Body of pancreas (tissue), 4 donors: Measurements from ENCODE around the gene NDUFB2. TPM values are rescaled to one million over a fixed set of nuclear protein-coding genes. Genes with fewer than 3 reads are reported as not detected.

Experiments
- ATAC-seq: fragments of 150-250 bp; one replicate; pipeline ENCODE4 v1.9.1; 2016
- DNase-seq, 4 donors: peaks; one replicate each; pipeline ENCODE4 v3.0.0-alpha.2; 2019
- H3K27ac ChIP-seq, 4 donors: fragments of 200-600 bp; sonication (generic); 1 replicate in 3 of 4; 2 replicates in 1 of 4; pipeline versions ENCODE4 v1.5.1 to v1.6.1; 2016 to 2019; ENCODE audit warnings: mild to moderate bottlenecking in 1 of 4, mixed read lengths in 1 of 4, moderate library complexity in 1 of 4
- H3K27me3 ChIP-seq, 2 donors: fragments of 200-600 bp; sonication (generic); one replicate each; pipeline ENCODE4 v1.6.0; 2016; ENCODE audit warnings: mild to moderate bottlenecking in 1 of 2
- H3K36me3 ChIP-seq, 2 donors: fragments of 200-600 bp; sonication (generic); replicated peaks in 1 of 2; 2 replicates each; pipeline ENCODE4 v1.5.1; 2016; ENCODE audit warnings: low read depth in 2 of 2; ENCODE audit not compliant: insufficient read depth in 1 of 2
- H3K4me1 ChIP-seq: fragments of 200-600 bp; sonication (generic); one replicate; pipeline ENCODE4 v1.6.0; 2016
- H3K4me3 ChIP-seq, 2 donors: fragments of 200-600 bp; sonication (generic); 1 replicate in 1 of 2; 2 replicates in 1 of 2; pipeline ENCODE4 v1.5.1; 2016 to 2019
- H3K9me3 ChIP-seq, 3 donors: fragments of 200-600 bp; sonication (generic); 1 replicate in 2 of 3; 2 replicates in 1 of 3; pipeline ENCODE4 v1.5.1; 2016
- POLR2A ChIP-seq, 3 donors: fragments of 450-650 bp; IDR thresholded peaks; one replicate each; pipeline ENCODE4 v1.6.1; 2016; ENCODE audit warnings: antibody characterized with exemption in 3 of 3, mild to moderate bottlenecking in 2 of 3
- WGBS, 2 donors: methylation state at CpG; one replicate each; pipeline ENCODE4 v1.1.5; 2017; 5-methylcytosine and 5-hydroxymethylcytosine counted together
- intact Hi-C: fragments of 100-400 bp; cut with DNase I; formaldehyde crosslinking; loops from one replicate; pipeline ENCODE4 v1.15.1; 2023
- total RNA-seq, 2 donors: library from RNA; depleted of rRNA; stranded (reverse); fragments of >200 nt; gene quantifications; one replicate each; pipeline ENCODE4 v1.1.0, GENCODE V29; 2016
- TF ChIP-seq, protein P1 (sequence below), 7 experiments: fragments of 450-650 bp in 4 of 7; fragments of 200-600 bp in 3 of 7; sonication (generic) in 3 of 7; IDR thresholded peaks; one replicate each; pipeline ENCODE4 v1.5.1; 2016 to 2019; ENCODE audit warnings: antibody characterized with exemption in 7 of 7

NDUFB2 gene
- total RNA-seq, 2 donors from 2014 or later: 61.0 to 140 TPM

DNA sequence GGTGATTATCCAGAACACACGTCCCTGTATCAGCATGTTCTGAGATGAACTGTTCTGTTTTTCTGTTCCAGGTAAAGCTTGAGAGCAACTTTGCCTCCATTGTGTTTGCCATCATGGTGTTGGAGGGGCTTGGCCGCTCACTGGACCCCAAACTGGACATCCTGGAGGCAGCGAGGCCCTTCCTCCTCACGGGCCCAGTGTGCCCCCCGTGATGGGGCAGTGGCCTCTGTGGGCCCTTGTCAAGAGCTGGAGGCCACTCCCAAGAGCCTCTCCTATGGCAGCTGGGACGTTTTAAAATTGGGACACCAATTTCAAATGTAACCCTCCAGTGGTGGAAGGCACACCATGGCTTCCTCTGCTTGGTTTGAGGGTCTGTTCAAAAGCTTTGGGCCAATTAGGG lies 1.9 kb upstream of the NDUFB2 start:
- no peaks in the 10 kb centered on the region for H3K36me3 ChIP-seq
- no peak for TF ChIP-seq POLR2A (IDR thresholded peaks at IDR 0.05)
- TF ChIP-seq, protein P1, sequence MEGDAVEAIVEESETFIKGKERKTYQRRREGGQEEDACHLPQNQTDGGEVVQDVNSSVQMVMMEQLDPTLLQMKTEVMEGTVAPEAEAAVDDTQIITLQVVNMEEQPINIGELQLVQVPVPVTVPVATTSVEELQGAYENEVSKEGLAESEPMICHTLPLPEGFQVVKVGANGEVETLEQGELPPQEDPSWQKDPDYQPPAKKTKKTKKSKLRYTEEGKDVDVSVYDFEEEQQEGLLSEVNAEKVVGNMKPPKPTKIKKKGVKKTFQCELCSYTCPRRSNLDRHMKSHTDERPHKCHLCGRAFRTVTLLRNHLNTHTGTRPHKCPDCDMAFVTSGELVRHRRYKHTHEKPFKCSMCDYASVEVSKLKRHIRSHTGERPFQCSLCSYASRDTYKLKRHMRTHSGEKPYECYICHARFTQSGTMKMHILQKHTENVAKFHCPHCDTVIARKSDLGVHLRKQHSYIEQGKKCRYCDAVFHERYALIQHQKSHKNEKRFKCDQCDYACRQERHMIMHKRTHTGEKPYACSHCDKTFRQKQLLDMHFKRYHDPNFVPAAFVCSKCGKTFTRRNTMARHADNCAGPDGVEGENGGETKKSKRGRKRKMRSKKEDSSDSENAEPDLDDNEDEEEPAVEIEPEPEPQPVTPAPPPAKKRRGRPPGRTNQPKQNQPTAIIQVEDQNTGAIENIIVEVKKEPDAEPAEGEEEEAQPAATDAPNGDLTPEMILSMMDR (IDR thresholded peaks at IDR 0.05): no peak
- no peaks in the 10 kb centered on the region for H3K9me3 ChIP-seq
- H3K27ac ChIP-seq: no peak overlapping the region
- WGBS, 2 donors: 88 to 90% methylated on average over 5 to 6 of the region's 6 CpGs
- ATAC-seq: no peak
- intact Hi-C loops: no loop called here
- DNase-seq: no peak
- H3K4me1 ChIP-seq: peaks cover 17% of the 10 kb centered on the region
- no peak overlapping the region for H3K4me3 ChIP-seq
- H3K27me3 ChIP-seq: no peaks in the 10 kb centered on the region

DNA sequence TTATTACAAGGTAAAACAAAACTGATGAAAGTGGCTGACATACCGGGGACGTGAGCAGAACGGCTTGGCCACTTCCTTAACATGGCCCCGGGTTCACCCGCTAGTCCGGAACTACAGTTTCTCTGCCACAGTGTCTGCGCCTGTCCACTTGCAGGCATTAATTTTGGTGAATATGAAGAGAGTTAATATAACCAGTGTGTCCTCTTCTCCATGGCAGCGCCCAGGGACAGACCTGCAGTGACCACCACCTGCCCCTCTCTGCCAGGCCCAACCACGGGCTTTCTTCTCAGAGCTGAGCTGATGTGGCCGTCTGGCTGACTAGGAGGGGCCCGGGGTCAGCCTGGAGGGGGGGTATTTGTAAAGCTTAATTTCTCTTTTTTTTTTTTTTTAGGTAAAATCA lies 1.1 kb upstream of the NDUFB2 start:
- Histone ChIP-seq H3K36me3 (no peaks in the 10 kb centered on the region), H3K4me3 (no peak overlapping the region), H3K27ac (peak overlapping the region in 2 of 4 donors; percentile 78 to 94), H3K27me3 (no peaks in the 10 kb centered on the region), H3K4me1 (peaks cover 17% of the 10 kb centered on the region), H3K9me3 (no peaks in the 10 kb centered on the region)
- DNase-seq (no peak), ATAC-seq (no peak)
- intact Hi-C loops: no loop called here
- 88 to 90% methylated on average over 11 of the region's 11 CpGs for WGBS, 2 donors
- TF ChIP-seq POLR2A (IDR thresholded peaks at IDR 0.05): no peak
- TF ChIP-seq, protein P1 (IDR thresholded peaks at IDR 0.05): no peak

DNA sequence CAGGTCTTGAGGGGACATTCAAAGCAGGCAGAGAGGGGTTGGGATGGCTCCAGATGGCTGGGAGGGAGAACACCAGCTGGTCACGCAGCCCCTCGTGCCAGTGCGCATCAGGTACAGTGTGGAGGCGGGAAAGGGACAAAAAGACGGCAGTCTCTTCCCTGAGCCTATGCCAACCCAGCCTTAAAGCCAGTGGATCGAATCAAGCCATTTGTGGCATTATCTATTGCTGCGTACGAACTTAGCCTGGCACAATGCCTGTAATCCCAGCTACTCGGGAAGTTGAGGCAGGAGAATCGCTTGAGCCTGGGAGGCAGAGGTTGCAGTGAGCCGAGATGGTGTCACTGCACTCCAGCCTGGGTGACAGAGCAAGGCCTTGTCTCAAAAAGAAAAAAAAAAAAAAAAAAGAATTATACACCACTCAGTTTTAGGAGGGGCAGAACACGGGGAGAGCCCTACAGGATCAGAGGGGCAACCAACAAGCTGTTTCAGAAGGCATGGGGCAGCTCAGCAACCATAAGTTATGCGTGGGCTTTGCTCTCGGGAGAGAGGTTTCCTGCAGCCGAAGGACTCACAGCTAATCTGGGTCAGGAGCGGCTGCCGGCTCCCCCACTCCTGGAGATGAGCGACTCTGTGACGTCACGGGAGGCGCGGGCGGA lies 356 bp upstream of the NDUFB2 start:
- Histone ChIP-seq H3K27me3 (no peaks in the 10 kb centered on the region), H3K27ac (peak overlapping the region; percentile 78 to 94 (median 88)), H3K36me3 (no peaks in the 10 kb centered on the region), H3K9me3 (no peaks in the 10 kb centered on the region), H3K4me1 (peaks cover 17% of the 10 kb centered on the region), H3K4me3 (peak overlapping the region; percentile 93 to 97)
- intact Hi-C loops: no loop called here
- no peak for ATAC-seq
- peak; percentile 93 to 94 (median 93) for DNase-seq
- WGBS, 2 donors: 22 to 30% methylated on average over 15 to 16 of the region's 23 CpGs
- TF ChIP-seq POLR2A (IDR thresholded peaks at IDR 0.05): no peak
- TF ChIP-seq, protein P1 (IDR thresholded peaks at IDR 0.05): no peak

- DNase-seq (no peak), ATAC-seq (no peak)
- H3K9me3 ChIP-seq: no peaks in the 10 kb centered on the region
- no peaks in the 10 kb centered on the region for H3K36me3 ChIP-seq
- 24 to 25% methylated on average over 20 to 24 of the region's 24 CpGs for WGBS, 2 donors
- H3K4me1 ChIP-seq: peaks cover 17% of the 10 kb centered on the region
- TF ChIP-seq, protein P1 (IDR thresholded peaks at IDR 0.05): no peak
- no peak for TF ChIP-seq POLR2A (IDR thresholded peaks at IDR 0.05)
- no peaks in the 10 kb centered on the region for H3K27me3 ChIP-seq
- intact Hi-C loops: no loop called here
- peak overlapping the region; percentile 93 to 97 for H3K4me3 ChIP-seq
- peak overlapping the region in 3 of 4 donors; percentile 78 to 94 (median 89) for H3K27ac ChIP-seq
These were observed 1.1 kb downstream of the NDUFB2 start for GRCh38 chr7:140697447-140698143.
